WTC11 (cell line): ENCODE data around the gene HOXB6. TPM values are rescaled to one million over a fixed set of nuclear protein-coding genes. Genes with fewer than 3 reads are reported as not detected.

Experiments
- ATAC-seq: fragments of 200-7000 bp; cut with Tn5 transposase; 2 replicates; pipeline ENCODE4 v1.10.0; 2021; ENCODE audit warnings: mild to moderate bottlenecking, moderate library complexity
- CTCF ChIA-PET: fragments of 300-600 bp; sonication (Branson Sonifier 250); formaldehyde crosslinking; loops from one replicate; lab custom pipeline; 2021; ENCODE audit warnings: antibody characterized with exemption; lab: Charles Lee
- POLR2A ChIA-PET: fragments of 350-600 bp; sonication (Branson Sonifier 250); formaldehyde crosslinking; loops from one replicate; lab custom pipeline; 2021; ENCODE audit warnings: antibody characterized with exemption; lab: Charles Lee
- DNase-seq: peaks from one replicate; pipeline ENCODE4 v3.0.0; 2021; ENCODE audit warnings: low spot score
- H3K27ac Mint-ChIP-seq: 2 replicates; pipeline ENCODE4 v1.8.0; 2021; ENCODE audit warnings: mixed read lengths
- H3K27me3 Mint-ChIP-seq: 2 replicates; pipeline ENCODE4 v1.8.0; 2021; ENCODE audit warnings: low read depth, mild to moderate bottlenecking, moderate library complexity, mixed read lengths
- H3K36me3 Mint-ChIP-seq: 2 replicates; pipeline ENCODE4 v1.8.0; 2021; ENCODE audit warnings: mixed read lengths
- H3K4me1 Mint-ChIP-seq: 2 replicates; pipeline ENCODE4 v1.8.0; 2022; ENCODE audit warnings: mixed read lengths
- H3K4me3 Mint-ChIP-seq: 2 replicates; pipeline ENCODE4 v1.8.0; 2021; ENCODE audit warnings: mild to moderate bottlenecking, moderate library complexity, mixed read lengths
- H3K9me3 Mint-ChIP-seq: 2 replicates; pipeline ENCODE4 v1.8.0; 2021; ENCODE audit warnings: mixed read lengths
- ATF3 ChIP-seq: sonication (generic); formaldehyde crosslinking; conservative IDR thresholded peaks from 2 replicates; pipeline ENCODE4 v1.8.1; 2022; ENCODE audit warnings: mild to moderate bottlenecking, missing genetic modification reagents
- ESRRA ChIP-seq: sonication (generic); formaldehyde crosslinking; IDR thresholded peaks from 2 replicates; pipeline ENCODE4 v1.8.1; 2022; ENCODE audit warnings: mild to moderate bottlenecking, missing genetic modification reagents, borderline replicate concordance
- HMGA2 ChIP-seq: fragments of 250-450 bp; sonication (Bioruptor Pico); IDR thresholded peaks from 2 replicates; pipeline ENCODE4 v1.4.0; 2021; ENCODE audit warnings: mild to moderate bottlenecking, moderate library complexity
- MLX ChIP-seq: sonication (generic); formaldehyde crosslinking; IDR thresholded peaks from 2 replicates; pipeline ENCODE4 v1.8.1; 2023; ENCODE audit warnings: mild to moderate bottlenecking, missing genetic modification reagents, moderate library complexity
- NFYB ChIP-seq: sonication (generic); formaldehyde crosslinking; conservative IDR thresholded peaks from 2 replicates; pipeline ENCODE4 v1.8.0; 2022; ENCODE audit warnings: low read depth, missing genetic modification reagents
- USF1 ChIP-seq: sonication (generic); formaldehyde crosslinking; IDR thresholded peaks from 2 replicates; pipeline ENCODE4 v1.8.0; 2022; ENCODE audit warnings: mild to moderate bottlenecking, missing genetic modification reagents
- total RNA-seq: library from RNA; stranded (reverse); gene quantifications from 3 replicates; pipeline ENCODE4 v1.2.3, GENCODE V29; 2021
- TF ChIP-seq, protein P1 (sequence below): fragments of 250-450 bp; sonication (Bioruptor Pico); conservative IDR thresholded peaks from 2 replicates; pipeline ENCODE4 v1.9.0; 2021; ENCODE audit warnings: mild to moderate bottlenecking
- TF ChIP-seq, protein P2 (sequence below): sonication (generic); formaldehyde crosslinking; IDR thresholded peaks from 2 replicates; pipeline ENCODE4 v1.8.1; 2023; ENCODE audit warnings: mild to moderate bottlenecking, missing genetic modification reagents, borderline replicate concordance
- TF ChIP-seq, protein P3 (sequence below): fragments of 250-450 bp; sonication (Bioruptor Pico); IDR thresholded peaks from 2 replicates; pipeline ENCODE4 v1.9.0; 2021; ENCODE audit warnings: mild to moderate bottlenecking, borderline replicate concordance
- TF ChIP-seq, protein P4 (sequence below): sonication (generic); formaldehyde crosslinking; IDR thresholded peaks from 2 replicates; pipeline ENCODE4 v1.8.0; 2023; ENCODE audit warnings: missing genetic modification reagents

HOXB6 gene
- total RNA-seq, 1 experiment from 2014 or later: not detected

GRCh38 chr17:48565925-48566710, 38.7 kb downstream of the HOXB6 start:
- no peak for TF ChIP-seq MLX (CRISPR knock-in tag)
- TF ChIP-seq, protein P1, sequence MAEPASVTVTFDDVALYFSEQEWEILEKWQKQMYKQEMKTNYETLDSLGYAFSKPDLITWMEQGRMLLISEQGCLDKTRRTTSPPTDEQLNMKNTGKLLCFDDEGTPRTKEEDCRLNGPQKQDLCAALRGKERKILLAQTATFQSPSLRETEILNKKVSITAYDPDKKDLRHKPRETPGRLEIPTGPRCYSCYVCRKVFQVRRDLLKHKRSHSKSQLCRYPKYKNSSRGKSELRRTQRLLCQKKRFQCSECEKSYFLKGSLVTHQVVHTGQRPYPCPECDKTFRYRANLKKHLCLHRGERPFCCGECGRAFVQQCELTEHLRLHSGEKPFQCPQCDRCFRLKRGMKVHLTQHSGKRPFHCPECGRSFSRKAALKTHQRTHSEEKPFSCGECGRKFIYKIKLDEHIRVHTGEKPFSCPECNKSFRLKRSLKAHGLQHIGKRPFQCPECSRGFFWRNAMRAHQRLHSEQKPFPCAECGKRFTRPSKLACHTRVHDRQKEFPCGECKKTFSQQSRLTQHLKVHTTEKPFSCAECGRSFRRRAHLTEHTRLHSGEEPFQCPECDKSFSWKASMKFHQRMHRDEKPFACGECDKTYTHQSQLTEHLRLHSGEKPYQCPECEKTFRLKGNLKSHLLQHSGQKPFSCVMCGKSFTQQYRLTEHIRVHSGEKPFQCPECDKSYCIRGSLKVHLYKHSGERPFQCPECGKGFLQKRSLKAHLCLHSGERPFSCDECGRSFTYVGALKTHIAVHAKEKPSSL (CRISPR knock-in tag): no peak
- TF ChIP-seq, protein P2, sequence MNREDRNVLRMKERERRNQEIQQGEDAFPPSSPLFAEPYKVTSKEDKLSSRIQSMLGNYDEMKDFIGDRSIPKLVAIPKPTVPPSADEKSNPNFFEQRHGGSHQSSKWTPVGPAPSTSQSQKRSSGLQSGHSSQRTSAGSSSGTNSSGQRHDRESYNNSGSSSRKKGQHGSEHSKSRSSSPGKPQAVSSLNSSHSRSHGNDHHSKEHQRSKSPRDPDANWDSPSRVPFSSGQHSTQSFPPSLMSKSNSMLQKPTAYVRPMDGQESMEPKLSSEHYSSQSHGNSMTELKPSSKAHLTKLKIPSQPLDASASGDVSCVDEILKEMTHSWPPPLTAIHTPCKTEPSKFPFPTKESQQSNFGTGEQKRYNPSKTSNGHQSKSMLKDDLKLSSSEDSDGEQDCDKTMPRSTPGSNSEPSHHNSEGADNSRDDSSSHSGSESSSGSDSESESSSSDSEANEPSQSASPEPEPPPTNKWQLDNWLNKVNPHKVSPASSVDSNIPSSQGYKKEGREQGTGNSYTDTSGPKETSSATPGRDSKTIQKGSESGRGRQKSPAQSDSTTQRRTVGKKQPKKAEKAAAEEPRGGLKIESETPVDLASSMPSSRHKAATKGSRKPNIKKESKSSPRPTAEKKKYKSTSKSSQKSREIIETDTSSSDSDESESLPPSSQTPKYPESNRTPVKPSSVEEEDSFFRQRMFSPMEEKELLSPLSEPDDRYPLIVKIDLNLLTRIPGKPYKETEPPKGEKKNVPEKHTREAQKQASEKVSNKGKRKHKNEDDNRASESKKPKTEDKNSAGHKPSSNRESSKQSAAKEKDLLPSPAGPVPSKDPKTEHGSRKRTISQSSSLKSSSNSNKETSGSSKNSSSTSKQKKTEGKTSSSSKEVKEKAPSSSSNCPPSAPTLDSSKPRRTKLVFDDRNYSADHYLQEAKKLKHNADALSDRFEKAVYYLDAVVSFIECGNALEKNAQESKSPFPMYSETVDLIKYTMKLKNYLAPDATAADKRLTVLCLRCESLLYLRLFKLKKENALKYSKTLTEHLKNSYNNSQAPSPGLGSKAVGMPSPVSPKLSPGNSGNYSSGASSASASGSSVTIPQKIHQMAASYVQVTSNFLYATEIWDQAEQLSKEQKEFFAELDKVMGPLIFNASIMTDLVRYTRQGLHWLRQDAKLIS: no peak
- TF ChIP-seq, protein P3, sequence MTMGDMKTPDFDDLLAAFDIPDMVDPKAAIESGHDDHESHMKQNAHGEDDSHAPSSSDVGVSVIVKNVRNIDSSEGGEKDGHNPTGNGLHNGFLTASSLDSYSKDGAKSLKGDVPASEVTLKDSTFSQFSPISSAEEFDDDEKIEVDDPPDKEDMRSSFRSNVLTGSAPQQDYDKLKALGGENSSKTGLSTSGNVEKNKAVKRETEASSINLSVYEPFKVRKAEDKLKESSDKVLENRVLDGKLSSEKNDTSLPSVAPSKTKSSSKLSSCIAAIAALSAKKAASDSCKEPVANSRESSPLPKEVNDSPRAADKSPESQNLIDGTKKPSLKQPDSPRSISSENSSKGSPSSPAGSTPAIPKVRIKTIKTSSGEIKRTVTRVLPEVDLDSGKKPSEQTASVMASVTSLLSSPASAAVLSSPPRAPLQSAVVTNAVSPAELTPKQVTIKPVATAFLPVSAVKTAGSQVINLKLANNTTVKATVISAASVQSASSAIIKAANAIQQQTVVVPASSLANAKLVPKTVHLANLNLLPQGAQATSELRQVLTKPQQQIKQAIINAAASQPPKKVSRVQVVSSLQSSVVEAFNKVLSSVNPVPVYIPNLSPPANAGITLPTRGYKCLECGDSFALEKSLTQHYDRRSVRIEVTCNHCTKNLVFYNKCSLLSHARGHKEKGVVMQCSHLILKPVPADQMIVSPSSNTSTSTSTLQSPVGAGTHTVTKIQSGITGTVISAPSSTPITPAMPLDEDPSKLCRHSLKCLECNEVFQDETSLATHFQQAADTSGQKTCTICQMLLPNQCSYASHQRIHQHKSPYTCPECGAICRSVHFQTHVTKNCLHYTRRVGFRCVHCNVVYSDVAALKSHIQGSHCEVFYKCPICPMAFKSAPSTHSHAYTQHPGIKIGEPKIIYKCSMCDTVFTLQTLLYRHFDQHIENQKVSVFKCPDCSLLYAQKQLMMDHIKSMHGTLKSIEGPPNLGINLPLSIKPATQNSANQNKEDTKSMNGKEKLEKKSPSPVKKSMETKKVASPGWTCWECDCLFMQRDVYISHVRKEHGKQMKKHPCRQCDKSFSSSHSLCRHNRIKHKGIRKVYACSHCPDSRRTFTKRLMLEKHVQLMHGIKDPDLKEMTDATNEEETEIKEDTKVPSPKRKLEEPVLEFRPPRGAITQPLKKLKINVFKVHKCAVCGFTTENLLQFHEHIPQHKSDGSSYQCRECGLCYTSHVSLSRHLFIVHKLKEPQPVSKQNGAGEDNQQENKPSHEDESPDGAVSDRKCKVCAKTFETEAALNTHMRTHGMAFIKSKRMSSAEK: no peak
- TF ChIP-seq, protein P4, sequence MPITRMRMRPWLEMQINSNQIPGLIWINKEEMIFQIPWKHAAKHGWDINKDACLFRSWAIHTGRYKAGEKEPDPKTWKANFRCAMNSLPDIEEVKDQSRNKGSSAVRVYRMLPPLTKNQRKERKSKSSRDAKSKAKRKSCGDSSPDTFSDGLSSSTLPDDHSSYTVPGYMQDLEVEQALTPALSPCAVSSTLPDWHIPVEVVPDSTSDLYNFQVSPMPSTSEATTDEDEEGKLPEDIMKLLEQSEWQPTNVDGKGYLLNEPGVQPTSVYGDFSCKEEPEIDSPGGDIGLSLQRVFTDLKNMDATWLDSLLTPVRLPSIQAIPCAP: no peak
- no peak for TF ChIP-seq USF1 (CRISPR knock-in tag)
- TF ChIP-seq ESRRA (CRISPR knock-in tag): no peak
- no peak for TF ChIP-seq HMGA2 (CRISPR knock-in tag)
- TF ChIP-seq NFYB (CRISPR knock-in tag): no peak
- TF ChIP-seq ATF3: no peak
- peaks cover 32% of the 10 kb centered on the region for H3K4me1 Mint-ChIP-seq
- no peak overlapping the region for H3K4me3 Mint-ChIP-seq
- no peak for ATAC-seq
- H3K27ac Mint-ChIP-seq: no peak overlapping the region
- ChIA-PET CTCF (interaction anchor here (0.8 kb wide), 1 partner anchor 22 kb away, joined by 3 read pairs; no protein-coding TSS in a partner anchor), POLR2A (no interaction called here)
- peaks cover 30% of the 10 kb centered on the region; the same call in 1 of the 2 replicates for H3K27me3 Mint-ChIP-seq
- no peaks in the 10 kb centered on the region for H3K9me3 Mint-ChIP-seq
- no peaks in the 10 kb centered on the region for H3K36me3 Mint-ChIP-seq
- DNase-seq: no peak
